NCI-H2227 (cell line): ENCODE results near the gene NLRP6.
"Not testable (repeated sequence)": the region's sequence is repeated elsewhere in the genome, so short reads cannot be mapped to it uniquely, and the experiment has no call there.

Experiments used
- DNase-seq: peaks from one replicate; lab custom pipeline; 2025; ENCODE audit not compliant: unreplicated experiment; lab: John Stamatoyannopoulos, UW

The NLRP6 gene

GRCh38 chr11:255816-256215, 22.4 kb upstream of the NLRP6 start:
- no peak for DNase-seq

- DNase-seq, result no peak
Measured at GRCh38 chr11:256952-257737, 21.1 kb upstream of the NLRP6 start.

- no peak for DNase-seq
Measured at GRCh38 chr11:257766-258493, 20.3 kb upstream of the NLRP6 start.

GRCh38 chr11:259413-259812, 18.8 kb upstream of the NLRP6 start:
- no peak for DNase-seq

GRCh38 chr11:261624-262023, 16.6 kb upstream of the NLRP6 start:
- DNase-seq, result no peak

GRCh38 chr11:266676-267439, 11.3 kb upstream of the NLRP6 start:
- DNase-seq, result no peak

GRCh38 chr11:267491-267994, 10.7 kb upstream of the NLRP6 start:
- DNase-seq, result peak; percentile 22

- not testable (repeated sequence) for DNase-seq
Measured at GRCh38 chr11:268716-269145, 9.5 kb upstream of the NLRP6 start.

GRCh38 chr11:269146-269890, 8.9 kb upstream of the NLRP6 start:
- no peak for DNase-seq

- DNase-seq, result no peak
Measured at GRCh38 chr11:270451-271318, 7.5 kb upstream of the NLRP6 start.

GRCh38 chr11:271319-271715, 6.9 kb upstream of the NLRP6 start:
- DNase-seq, result no peak

GRCh38 chr11:272195-272930, 5.8 kb upstream of the NLRP6 start:
- no peak for DNase-seq

GRCh38 chr11:272931-273198, 5.3 kb upstream of the NLRP6 start:
- DNase-seq, result no peak

- no peak for DNase-seq
Measured at GRCh38 chr11:276219-276618, 2.0 kb upstream of the NLRP6 start.

GRCh38 chr11:279040-279965, 1.1 kb downstream of the NLRP6 start:
- no peak for DNase-seq

- DNase-seq, result peak; percentile 59
Measured at GRCh38 chr11:279966-280705, 1.9 kb downstream of the NLRP6 start.

- no peak for DNase-seq
Measured at GRCh38 chr11:280706-281485, 2.7 kb downstream of the NLRP6 start.
